Ishikawa (cell line): Measurements from ENCODE around the gene MAD1L1.

ENCODE experiments used
- CEBPB ChIP-seq: IDR thresholded peaks from 2 replicates; pipeline ENCODE4 v1.6.1; 2012
- CREB1 ChIP-seq: IDR thresholded peaks from 2 replicates; pipeline ENCODE4 v1.6.1; 2012; ENCODE audit warnings: low read depth
- EGR1 ChIP-seq: IDR thresholded peaks from 2 replicates; pipeline ENCODE4 v1.6.1; 2012
- EP300 ChIP-seq: IDR thresholded peaks from 2 replicates; pipeline ENCODE4 v1.6.1; 2012; ENCODE audit warnings: borderline replicate concordance
- FOXM1 ChIP-seq: IDR thresholded peaks from 2 replicates; pipeline ENCODE4 v1.6.1; 2012; ENCODE audit warnings: low read depth, borderline replicate concordance
- NFIC ChIP-seq: IDR thresholded peaks from 2 replicates; pipeline ENCODE4 v1.6.1; 2012
- RAD21 ChIP-seq: IDR thresholded peaks from 2 replicates; pipeline ENCODE4 v1.6.1; 2012; ENCODE audit warnings: low read depth
- TAF1 ChIP-seq: IDR thresholded peaks from 2 replicates; pipeline ENCODE4 v1.6.1; 2012; ENCODE audit warnings: low read depth, mild to moderate bottlenecking
- TCF12 ChIP-seq: IDR thresholded peaks from 2 replicates; pipeline ENCODE4 v1.6.1; 2012; ENCODE audit warnings: low read depth
- TEAD4 ChIP-seq: IDR thresholded peaks from 2 replicates; pipeline ENCODE4 v1.6.1; 2012
- YY1 ChIP-seq: IDR thresholded peaks from 2 replicates; pipeline ENCODE4 v1.6.1; 2012; ENCODE audit warnings: low read depth
- ZBTB7A ChIP-seq: IDR thresholded peaks from 2 replicates; pipeline ENCODE4 v1.6.1; 2012; ENCODE audit warnings: low read depth
- TF ChIP-seq, protein P1 (sequence below): IDR thresholded peaks from 2 replicates; pipeline ENCODE4 v1.6.1; 2012
- TF ChIP-seq, protein P2 (sequence below): IDR thresholded peaks from 2 replicates; pipeline ENCODE4 v1.6.1; 2012; ENCODE audit warnings: low read depth, mild to moderate bottlenecking
- TF ChIP-seq, protein P3 (sequence below): IDR thresholded peaks from 2 replicates; pipeline ENCODE4 v1.6.1; 2012

MAD1L1 gene

DNA sequence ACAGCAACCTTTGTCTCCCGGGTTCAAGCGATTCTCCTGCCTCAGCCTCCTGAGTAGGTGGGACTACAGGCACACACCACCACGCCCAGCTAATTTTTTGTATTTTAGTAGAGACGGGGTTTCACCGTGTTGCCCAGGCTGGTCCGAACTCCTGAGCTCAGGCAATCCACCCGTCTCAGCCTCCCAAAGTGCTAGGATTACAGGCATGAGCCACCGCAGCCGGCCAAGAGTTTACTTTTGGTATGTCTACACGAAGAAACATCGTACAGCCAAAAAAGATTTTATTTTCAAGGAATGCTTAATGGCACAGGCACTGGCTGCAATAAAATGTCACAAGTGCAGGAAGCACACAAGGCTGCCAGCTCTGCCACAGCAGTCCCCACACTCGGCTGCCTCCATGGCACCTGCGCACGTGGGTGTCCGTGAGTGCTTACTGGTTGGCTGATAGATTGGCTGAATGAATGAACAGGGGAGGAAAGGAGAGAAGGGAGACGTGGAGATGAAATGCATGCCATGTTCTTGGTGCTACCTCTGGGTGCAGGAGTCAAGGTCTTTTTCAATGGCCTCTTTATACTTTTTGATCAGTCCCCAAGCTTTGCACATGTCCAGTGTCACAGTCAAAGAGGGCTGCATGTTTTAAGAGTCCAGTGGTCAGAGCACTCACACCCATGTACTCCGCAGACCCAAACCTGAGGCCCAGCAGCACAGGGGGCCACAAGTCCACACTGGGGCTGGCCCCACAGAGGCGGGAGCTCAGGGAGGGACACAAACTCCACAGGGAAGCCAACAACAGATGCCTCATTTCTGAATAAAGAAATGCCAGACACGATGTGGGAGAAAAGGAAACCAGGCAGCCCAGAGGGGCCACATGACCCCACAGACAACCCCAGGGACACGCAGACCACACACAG is 198.2 kb downstream of the MAD1L1 start:
- TF ChIP-seq ZBTB7A = no peak
- TF ChIP-seq RAD21 = no peak
- no peak for TF ChIP-seq FOXM1
- TF ChIP-seq, protein P1, sequence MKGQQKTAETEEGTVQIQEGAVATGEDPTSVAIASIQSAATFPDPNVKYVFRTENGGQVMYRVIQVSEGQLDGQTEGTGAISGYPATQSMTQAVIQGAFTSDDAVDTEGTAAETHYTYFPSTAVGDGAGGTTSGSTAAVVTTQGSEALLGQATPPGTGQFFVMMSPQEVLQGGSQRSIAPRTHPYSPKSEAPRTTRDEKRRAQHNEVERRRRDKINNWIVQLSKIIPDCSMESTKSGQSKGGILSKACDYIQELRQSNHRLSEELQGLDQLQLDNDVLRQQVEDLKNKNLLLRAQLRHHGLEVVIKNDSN = no peak
- TF ChIP-seq EGR1 = no peak
- TF ChIP-seq, protein P2, sequence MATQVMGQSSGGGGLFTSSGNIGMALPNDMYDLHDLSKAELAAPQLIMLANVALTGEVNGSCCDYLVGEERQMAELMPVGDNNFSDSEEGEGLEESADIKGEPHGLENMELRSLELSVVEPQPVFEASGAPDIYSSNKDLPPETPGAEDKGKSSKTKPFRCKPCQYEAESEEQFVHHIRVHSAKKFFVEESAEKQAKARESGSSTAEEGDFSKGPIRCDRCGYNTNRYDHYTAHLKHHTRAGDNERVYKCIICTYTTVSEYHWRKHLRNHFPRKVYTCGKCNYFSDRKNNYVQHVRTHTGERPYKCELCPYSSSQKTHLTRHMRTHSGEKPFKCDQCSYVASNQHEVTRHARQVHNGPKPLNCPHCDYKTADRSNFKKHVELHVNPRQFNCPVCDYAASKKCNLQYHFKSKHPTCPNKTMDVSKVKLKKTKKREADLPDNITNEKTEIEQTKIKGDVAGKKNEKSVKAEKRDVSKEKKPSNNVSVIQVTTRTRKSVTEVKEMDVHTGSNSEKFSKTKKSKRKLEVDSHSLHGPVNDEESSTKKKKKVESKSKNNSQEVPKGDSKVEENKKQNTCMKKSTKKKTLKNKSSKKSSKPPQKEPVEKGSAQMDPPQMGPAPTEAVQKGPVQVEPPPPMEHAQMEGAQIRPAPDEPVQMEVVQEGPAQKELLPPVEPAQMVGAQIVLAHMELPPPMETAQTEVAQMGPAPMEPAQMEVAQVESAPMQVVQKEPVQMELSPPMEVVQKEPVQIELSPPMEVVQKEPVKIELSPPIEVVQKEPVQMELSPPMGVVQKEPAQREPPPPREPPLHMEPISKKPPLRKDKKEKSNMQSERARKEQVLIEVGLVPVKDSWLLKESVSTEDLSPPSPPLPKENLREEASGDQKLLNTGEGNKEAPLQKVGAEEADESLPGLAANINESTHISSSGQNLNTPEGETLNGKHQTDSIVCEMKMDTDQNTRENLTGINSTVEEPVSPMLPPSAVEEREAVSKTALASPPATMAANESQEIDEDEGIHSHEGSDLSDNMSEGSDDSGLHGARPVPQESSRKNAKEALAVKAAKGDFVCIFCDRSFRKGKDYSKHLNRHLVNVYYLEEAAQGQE = no peak
- TF ChIP-seq EP300 = no peak
- no peak for TF ChIP-seq CEBPB
- TF ChIP-seq CREB1 = no peak
- TF ChIP-seq TAF1 = no peak
- TF ChIP-seq, protein P3, sequence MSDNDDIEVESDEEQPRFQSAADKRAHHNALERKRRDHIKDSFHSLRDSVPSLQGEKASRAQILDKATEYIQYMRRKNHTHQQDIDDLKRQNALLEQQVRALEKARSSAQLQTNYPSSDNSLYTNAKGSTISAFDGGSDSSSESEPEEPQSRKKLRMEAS = no peak
- no peak for TF ChIP-seq YY1
- no peak for TF ChIP-seq NFIC
- TF ChIP-seq TCF12 = no peak

DNA sequence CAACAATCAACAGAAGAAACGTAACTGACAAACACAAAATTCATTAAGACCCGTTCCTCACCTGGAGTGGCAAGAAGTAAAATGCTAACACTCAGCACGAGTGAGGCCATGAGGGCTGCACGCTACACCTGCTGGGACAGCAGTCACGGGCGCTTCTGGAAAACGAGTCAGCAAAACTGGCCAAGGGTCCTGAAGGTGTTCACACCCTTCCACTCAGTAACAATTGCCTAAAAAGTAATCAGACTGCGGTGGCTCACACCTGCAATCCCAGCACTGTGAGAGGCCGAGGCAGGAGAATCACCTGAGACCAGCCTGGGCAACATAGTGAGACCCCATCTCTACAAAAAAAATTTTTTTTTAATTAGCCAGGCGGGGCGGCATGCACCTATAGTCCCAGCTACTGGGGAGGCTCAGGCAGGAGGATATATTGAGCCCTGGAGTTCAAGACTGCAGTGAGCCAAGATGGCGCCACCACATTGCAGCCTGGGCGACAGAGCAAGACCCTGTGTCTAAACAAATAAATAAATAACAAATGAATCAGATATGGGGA is 199.1 kb downstream of the MAD1L1 start:
- no peak for TF ChIP-seq FOXM1
- no peak for TF ChIP-seq EGR1
- no peak for TF ChIP-seq CEBPB
- TF ChIP-seq TEAD4 = no peak
- TF ChIP-seq, protein P3 = no peak
- no peak for TF ChIP-seq CREB1
- TF ChIP-seq TCF12 = no peak
- no peak for TF ChIP-seq RAD21
- TF ChIP-seq YY1 = no peak
- no peak for TF ChIP-seq NFIC
- TF ChIP-seq, protein P2 = no peak
- TF ChIP-seq, protein P1 = no peak
- no peak for TF ChIP-seq ZBTB7A
- no peak for TF ChIP-seq EP300

DNA sequence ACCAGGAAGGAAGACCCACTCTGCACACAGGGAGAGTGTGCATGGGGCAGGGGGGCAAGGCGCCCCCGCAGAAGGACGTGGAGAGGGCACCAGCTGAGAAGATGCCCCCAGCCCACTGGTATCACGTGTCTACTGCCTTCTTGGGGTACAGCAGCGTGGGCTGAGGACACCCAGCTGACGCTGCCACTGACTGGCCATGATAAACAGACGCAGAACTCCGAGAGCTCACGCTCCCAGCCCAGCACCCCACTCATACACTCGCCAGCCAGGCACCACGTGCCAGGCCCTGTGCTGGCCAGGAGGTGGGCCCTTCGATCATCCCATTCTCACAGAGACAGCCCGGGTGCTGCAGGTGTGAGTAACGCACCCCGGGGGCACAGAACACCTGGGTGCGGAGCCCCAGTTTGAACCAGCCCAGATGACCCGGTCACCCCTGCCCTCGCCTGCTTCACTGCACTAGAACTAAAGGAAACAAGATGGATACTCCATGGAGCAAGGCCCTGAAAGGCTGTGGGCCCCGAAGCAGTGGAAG is 199.8 kb downstream of the MAD1L1 start:
- TF ChIP-seq TCF12 (no peak), ZBTB7A (no peak), EP300 (no peak), RAD21 (no peak), CEBPB (no peak), FOXM1 (no peak), TAF1 (no peak), NFIC (no peak)
- TF ChIP-seq, protein P2 = no peak
- TF ChIP-seq, protein P1 = no peak
